B cell (primary cell): ENCODE data around the gene ENO1. TPM values are rescaled to one million over a fixed set of nuclear protein-coding genes. Genes with fewer than 3 reads are reported as not detected.

Experiments
- ATAC-seq: fragments of 200-7000 bp; cut with Tn5 transposase; one replicate; pipeline ENCODE4 v1.10.0; 2021; ENCODE audit warnings: low read depth, mild to moderate bottlenecking, moderate number of reproducible peaks, moderate library complexity
- CTCF ChIA-PET: fragments of 350-600 bp; sonication (Branson Sonifier 250); formaldehyde crosslinking; loops from one replicate; lab custom pipeline; 2021; ENCODE audit warnings: antibody characterized with exemption, inconsistent platforms; lab: Charles Lee
- POLR2A ChIA-PET: fragments of 350-600 bp; sonication (Branson Sonifier 250); formaldehyde crosslinking; loops from one replicate; lab custom pipeline; 2021; ENCODE audit warnings: antibody characterized with exemption; lab: Charles Lee
- DNase-seq: peaks from one replicate; pipeline ENCODE4 v3.0.0; 2013
- H2AFZ ChIP-seq: 2 replicates; pipeline ENCODE4 v1.6.1; 2012; ENCODE audit warnings: mild to moderate bottlenecking, low read depth, low read length; ENCODE audit not compliant: insufficient read depth, poor library complexity, severe bottlenecking
- H3K27ac ChIP-seq, 2 donors: 1 replicate in 1 of 2; 2 replicates in 1 of 2; pipeline ENCODE4 v1.5.1; 2012 to 2013; ENCODE audit warnings: low read length in 2 of 2, mild to moderate bottlenecking in 2 of 2, moderate library complexity in 1 of 2
- H3K27me3 ChIP-seq, 4 experiments: fragments of 200-600 bp in 1 of 4; sonication (generic) in 1 of 4; replicated peaks in 1 of 4; 1 replicate in 2 of 4; 2 replicates in 2 of 4; pipeline versions ENCODE4 v1.6.1 to v1.7.0; 2013 to 2016; ENCODE audit warnings: low read length in 3 of 4, mild to moderate bottlenecking in 2 of 4, mixed read lengths in 1 of 4, moderate library complexity in 1 of 4; ENCODE audit not compliant: insufficient read depth in 4 of 4, control insufficient read depth in 3 of 4; ENCODE audit errors: control extremely low read depth in 1 of 4
- H3K36me3 ChIP-seq, 2 experiments: replicated peaks in 1 of 2; 1 replicate in 1 of 2; 2 replicates in 1 of 2; pipeline versions ENCODE4 v1.6.1 to v1.7.1; 2013; ENCODE audit warnings: low read length in 1 of 2; ENCODE audit not compliant: insufficient read depth in 2 of 2, control insufficient read depth in 1 of 2; ENCODE audit errors: control extremely low read depth in 1 of 2, extremely low read depth in 1 of 2
- H3K4me1 ChIP-seq, 2 donors: fragments of 200-600 bp in 1 of 2; sonication (generic) in 1 of 2; 1 replicate in 1 of 2; 2 replicates in 1 of 2; pipeline versions ENCODE4 v1.5.1 to v1.6.1; 2013 to 2017; ENCODE audit warnings: low read length in 2 of 2; ENCODE audit not compliant: control insufficient read depth in 2 of 2, insufficient read depth in 2 of 2
- H3K4me2 ChIP-seq: replicated peaks from 2 replicates; pipeline ENCODE3; 2012; ENCODE audit warnings: mild to moderate bottlenecking, low read depth, low read length; ENCODE audit not compliant: poor library complexity, severe bottlenecking
- H3K4me3 ChIP-seq, 5 experiments: fragments of 200-600 bp in 1 of 5; sonication (generic) in 1 of 5; 1 replicate in 3 of 5; 2 replicates in 2 of 5; pipeline versions ENCODE4 v1.5.1 to v1.7.0; 2011 to 2016; ENCODE audit warnings: low read length in 4 of 5, mild to moderate bottlenecking in 4 of 5, low read depth in 2 of 5, control low read depth in 1 of 5, moderate library complexity in 1 of 5; ENCODE audit not compliant: insufficient read depth in 1 of 5; ENCODE audit errors: control extremely low read depth in 1 of 5, extremely low read depth in 1 of 5
- H3K79me2 ChIP-seq: fragments of 200-600 bp; sonication (generic); one replicate; pipeline ENCODE4 v1.6.0; 2016; ENCODE audit warnings: low read length; ENCODE audit not compliant: control insufficient read depth, insufficient read depth
- H3K9ac ChIP-seq: fragments of 200-600 bp; sonication (generic); 2 replicates; pipeline ENCODE4 v1.6.1; 2017; ENCODE audit warnings: mild to moderate bottlenecking, low read length, moderate library complexity
- H3K9me3 ChIP-seq, 3 donors: one replicate each; pipeline versions ENCODE4 v1.6.1 to v1.7.1; 2013; ENCODE audit warnings: low read length in 2 of 3; ENCODE audit not compliant: control insufficient read depth in 2 of 3, insufficient read depth in 1 of 3; ENCODE audit errors: control extremely low read depth in 1 of 3
- H4K20me1 ChIP-seq: 2 replicates; pipeline ENCODE4 v1.6.0; 2012; ENCODE audit warnings: mild to moderate bottlenecking, low read length; ENCODE audit not compliant: insufficient read depth, control insufficient read depth, poor library complexity, severe bottlenecking
- H3K27ac Mint-ChIP-seq: one replicate; pipeline ENCODE4 v1.8.0; 2021; ENCODE audit warnings: mixed read lengths
- H3K27me3 Mint-ChIP-seq: one replicate; pipeline ENCODE4 v1.8.0; 2021; ENCODE audit warnings: mixed read lengths
- H3K4me1 Mint-ChIP-seq: one replicate; pipeline ENCODE4 v1.8.0; 2021; ENCODE audit warnings: mixed read lengths
- H3K4me3 Mint-ChIP-seq: one replicate; pipeline ENCODE4 v1.8.0; 2021; ENCODE audit warnings: mixed read lengths
- H3K9me3 Mint-ChIP-seq: one replicate; pipeline ENCODE4 v1.8.0; 2022; ENCODE audit warnings: mixed read lengths; ENCODE audit not compliant: insufficient read depth
- EZH2 ChIP-seq: IDR thresholded peaks from 2 replicates; pipeline ENCODE4 v1.6.1; 2012; ENCODE audit warnings: borderline replicate concordance, low read depth, mild to moderate bottlenecking, moderate library complexity, low read length; ENCODE audit not compliant: insufficient read depth, poor library complexity, severe bottlenecking
- WGBS: methylation state at CpG from one replicate; pipeline ENCODE4 v1.1.5; 2013; ENCODE audit warnings: missing lambda C conversion rate; ENCODE audit not compliant: insufficient coverage; 5-methylcytosine and 5-hydroxymethylcytosine counted together
- intact Hi-C: fragments of 100-400 bp; cut with micrococcal nuclease; formaldehyde crosslinking; loops from one replicate; pipeline ENCODE4 v1.10.0; 2022
- polyA plus RNA-seq: library from polyadenylated mRNA; depleted of rRNA; stranded (reverse); fragments of >200 nt; gene quantifications from 2 replicates; pipeline ENCODE4 v1.2.3, GENCODE V29; 2012
- total RNA-seq, 2 donors: library from RNA; stranded (reverse); fragments of 120-200 nt in 1 of 2; gene quantifications; 1 replicate in 1 of 2; 2 replicates in 1 of 2; pipeline versions ENCODE4 v1.2.3 to v1.2.4, GENCODE V29; 2013 to 2022
- TF ChIP-seq, protein P1 (sequence below): fragments of 200-600 bp; IDR thresholded peaks from one replicate; pipeline ENCODE4 v1.8.0; 2022; ENCODE audit warnings: antibody characterized with exemption, mild to moderate bottlenecking

Gene ENO1
- total and polyA plus RNA-seq, 2 donors (not counting 1 experiment from before 2014, with no cell fraction given) = 193 to 237 TPM

DNA sequence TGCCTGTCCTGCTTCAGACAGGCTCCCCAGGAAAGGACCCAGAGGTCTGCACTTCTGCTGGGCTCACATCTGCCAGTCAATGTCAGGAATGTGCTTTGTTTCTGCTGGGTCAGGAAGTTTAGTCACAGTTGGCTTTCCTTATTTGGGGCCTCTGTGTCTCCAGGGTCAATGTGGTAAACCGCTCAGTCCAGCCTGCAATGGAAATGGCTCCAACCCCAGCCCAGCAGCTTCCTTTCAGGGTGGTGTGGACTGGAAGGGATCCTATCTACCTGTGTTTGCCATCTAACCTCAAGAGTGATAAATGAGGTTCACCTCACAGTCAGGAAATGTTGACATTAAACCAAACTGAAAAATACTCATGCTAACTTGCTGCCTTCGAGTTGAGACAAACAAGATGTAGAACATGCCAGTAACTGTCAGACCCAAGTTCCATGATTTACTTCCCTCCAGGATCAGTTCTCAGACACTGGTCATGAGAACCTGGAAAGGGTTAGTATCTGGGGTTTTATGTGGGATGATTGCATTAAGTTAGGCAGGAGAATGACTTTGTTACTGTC lies 20.3 kb downstream of the ENO1 start:
- ATAC-seq (no peak), DNase-seq (no peak)
- peak overlapping the region; percentile 32 for H3K27ac Mint-ChIP-seq
- Histone ChIP-seq H4K20me1 (peaks cover 6% of the 10 kb centered on the region), H3K9ac (no peak overlapping the region), H3K4me3 (no peak overlapping the region), H2AFZ (no peak overlapping the region), H3K79me2 (no peaks in the 10 kb centered on the region), H3K4me1 (peaks cover 7 to 8% of the 10 kb centered on the region in 2 donors), H3K36me3 (peaks cover 8 to 52% of the 10 kb centered on the region in 2 experiments), H3K27me3 (no peaks in the 10 kb centered on the region), H3K27ac (peak overlapping the region in 1 of 2 donors; percentile 59), H3K4me2 (no peak overlapping the region), H3K9me3 (no peaks in the 10 kb centered on the region)
- intact Hi-C loops = no loop called here
- POLR2A ChIA-PET = interaction anchor here (1.1 kb wide), 1 partner anchor 19 kb away, joined by 4 read pairs; no protein-coding TSS in a partner anchor
- TF ChIP-seq, protein P1, sequence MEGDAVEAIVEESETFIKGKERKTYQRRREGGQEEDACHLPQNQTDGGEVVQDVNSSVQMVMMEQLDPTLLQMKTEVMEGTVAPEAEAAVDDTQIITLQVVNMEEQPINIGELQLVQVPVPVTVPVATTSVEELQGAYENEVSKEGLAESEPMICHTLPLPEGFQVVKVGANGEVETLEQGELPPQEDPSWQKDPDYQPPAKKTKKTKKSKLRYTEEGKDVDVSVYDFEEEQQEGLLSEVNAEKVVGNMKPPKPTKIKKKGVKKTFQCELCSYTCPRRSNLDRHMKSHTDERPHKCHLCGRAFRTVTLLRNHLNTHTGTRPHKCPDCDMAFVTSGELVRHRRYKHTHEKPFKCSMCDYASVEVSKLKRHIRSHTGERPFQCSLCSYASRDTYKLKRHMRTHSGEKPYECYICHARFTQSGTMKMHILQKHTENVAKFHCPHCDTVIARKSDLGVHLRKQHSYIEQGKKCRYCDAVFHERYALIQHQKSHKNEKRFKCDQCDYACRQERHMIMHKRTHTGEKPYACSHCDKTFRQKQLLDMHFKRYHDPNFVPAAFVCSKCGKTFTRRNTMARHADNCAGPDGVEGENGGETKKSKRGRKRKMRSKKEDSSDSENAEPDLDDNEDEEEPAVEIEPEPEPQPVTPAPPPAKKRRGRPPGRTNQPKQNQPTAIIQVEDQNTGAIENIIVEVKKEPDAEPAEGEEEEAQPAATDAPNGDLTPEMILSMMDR = no peak
- no peak for TF ChIP-seq EZH2
- peaks cover 2% of the 10 kb centered on the region for H3K9me3 Mint-ChIP-seq
- H3K27me3 Mint-ChIP-seq = no peaks in the 10 kb centered on the region
- CTCF ChIA-PET = interaction anchor here (1.0 to 13.0 kb wide), 10 partner anchors 10 to 843 kb away, joined by 4 to 119 read pairs (median 8); partner anchors contain the start of gene ENO1
- no CpG with 5 or more reads among the region's 2 CpGs for WGBS
- H3K4me3 Mint-ChIP-seq = no peak overlapping the region
- H3K4me1 Mint-ChIP-seq = peaks cover 18% of the 10 kb centered on the region

DNA sequence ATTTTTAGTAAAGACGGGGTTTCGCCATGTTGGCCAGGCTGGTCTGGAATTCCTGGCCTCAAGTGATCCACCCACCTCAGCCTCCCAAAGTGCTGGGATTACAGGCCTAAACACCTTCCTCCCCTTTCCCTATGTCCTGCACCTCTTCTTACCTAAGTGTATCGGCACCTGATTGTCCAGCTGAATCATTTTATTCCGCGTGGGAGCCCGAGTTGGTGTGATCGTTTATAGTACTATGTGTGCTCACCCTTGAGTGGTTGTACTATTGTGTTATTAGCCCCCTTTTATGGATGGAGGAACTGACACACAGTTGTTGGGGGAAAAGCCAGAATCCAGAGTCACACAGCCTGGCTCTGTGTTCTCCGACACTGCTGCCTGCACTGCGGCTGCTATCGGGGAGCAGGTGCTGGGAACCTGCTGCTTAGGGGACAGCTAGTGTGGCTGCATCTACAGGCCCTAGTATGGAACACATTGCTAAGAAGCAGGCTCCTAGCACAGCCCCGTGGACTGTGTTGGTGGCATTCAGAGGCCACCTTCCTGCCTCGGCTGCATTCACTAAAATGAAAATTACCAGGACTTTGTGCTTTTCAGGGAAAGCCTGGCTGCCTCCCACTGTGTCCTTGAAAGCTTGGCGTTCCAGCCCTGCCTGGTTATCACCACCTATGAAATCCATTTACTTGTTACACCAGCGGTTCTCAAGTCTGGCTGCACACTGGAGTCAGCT lies 21.6 kb downstream of the ENO1 start:
- Mint-ChIP-seq H3K4me3 (no peak overlapping the region), H3K27ac (no peak overlapping the region), H3K27me3 (no peaks in the 10 kb centered on the region), H3K4me1 (peaks cover 18% of the 10 kb centered on the region), H3K9me3 (peaks cover 2% of the 10 kb centered on the region)
- DNase-seq (no peak), ATAC-seq (no peak)
- no peaks in the 10 kb centered on the region for H3K27me3 ChIP-seq
- H4K20me1 ChIP-seq = peaks cover 6% of the 10 kb centered on the region
- peaks cover 8 to 38% of the 10 kb centered on the region in 2 experiments for H3K36me3 ChIP-seq
- peaks cover 7 to 8% of the 10 kb centered on the region in 2 donors for H3K4me1 ChIP-seq
- TF ChIP-seq, protein P1 = no peak
- no peak for TF ChIP-seq EZH2
- POLR2A ChIA-PET = no interaction called here
- no peak overlapping the region for H3K27ac ChIP-seq
- H3K9me3 ChIP-seq = no peaks in the 10 kb centered on the region
- H2AFZ ChIP-seq = no peak overlapping the region
- no peak overlapping the region for H3K9ac ChIP-seq
- 90% methylated on average over 13 of the region's 14 CpGs for WGBS
- H3K4me3 ChIP-seq = no peak overlapping the region
- CTCF ChIA-PET = interaction anchor here (0.8 to 13.0 kb wide), 4 partner anchors 8 to 130 kb away, joined by 3 to 119 read pairs (median 3); partner anchors contain the start of gene ENO1
- no peak overlapping the region for H3K4me2 ChIP-seq
- intact Hi-C loops = no loop called here
- no peaks in the 10 kb centered on the region for H3K79me2 ChIP-seq
